Measurements from ENCODE around the gene BTG2.

BTG2 gene

DNA sequence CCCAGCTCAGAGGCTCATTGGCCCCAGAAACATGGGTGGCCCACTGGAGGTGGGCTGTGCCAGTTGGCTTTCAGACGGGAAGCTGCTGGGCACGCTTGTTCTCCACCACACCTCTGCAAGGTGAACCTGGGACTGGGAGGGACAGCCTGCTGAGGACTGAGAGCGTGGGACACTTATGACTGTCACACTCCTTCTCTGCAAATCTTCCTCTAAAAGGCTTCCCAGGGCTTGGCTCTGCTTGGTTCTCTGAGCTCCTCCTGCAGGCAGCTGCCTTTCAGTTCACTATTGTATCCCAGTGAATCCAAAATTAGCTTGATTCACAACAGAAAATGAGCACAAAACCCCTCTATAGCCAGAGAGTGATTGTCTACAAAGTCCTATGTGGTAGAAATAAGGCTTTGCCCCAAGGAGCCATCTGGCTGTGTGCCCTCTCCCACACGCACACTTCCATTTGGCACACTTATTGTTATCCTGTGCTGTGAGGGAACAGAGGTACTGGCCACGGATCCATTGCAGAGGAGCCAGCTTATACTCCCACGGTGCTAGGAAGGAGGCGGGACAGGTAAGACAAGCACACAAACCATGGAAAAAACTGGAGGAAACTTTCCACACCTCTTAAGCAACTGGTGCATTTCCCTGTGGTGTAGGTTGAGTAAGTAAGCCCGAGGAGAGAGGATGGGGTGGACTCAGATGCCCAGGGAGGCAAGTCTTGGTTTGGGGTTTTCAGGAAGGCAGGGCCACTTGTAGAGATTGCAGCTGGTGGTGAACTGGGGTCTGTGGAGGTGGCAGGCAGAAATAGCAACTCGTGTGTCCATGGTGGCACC, 18.9 kb upstream of the BTG2 start:
- Histone ChIP-seq H2AFZ (ENCODE audit: low read length) (no peak overlapping the region), H3K4me1 (ENCODE audit: insufficient read depth, low read length, severe bottlenecking) (peaks cover 99% of the 10 kb centered on the region), H3K27ac (ENCODE audit: low read depth, low read length, poor library complexity, severe bottlenecking) (peak overlapping the region; percentile 100), H3K9ac (ENCODE audit: low read length) (peak overlapping the region; percentile 84), H3K9me3 (ENCODE audit: low read length) (no peaks in the 10 kb centered on the region), H3K36me3 (ENCODE audit: insufficient read depth, low read length) (no peaks in the 10 kb centered on the region), H3K9me2 (ENCODE audit: low read depth, low read length) (no peaks in the 10 kb centered on the region), H3F3A (ENCODE audit: insufficient read depth, low read length) (peaks cover 4% of the 10 kb centered on the region), H3K27me3 (ENCODE audit: insufficient read depth, low read length) (no peaks in the 10 kb centered on the region), H3K4me3 (ENCODE audit: low read depth, low read length, poor library complexity, severe bottlenecking) (peak overlapping the region; percentile 51), H3K79me2 (ENCODE audit: insufficient read depth, low read length) (no peaks in the 10 kb centered on the region), H4K20me1 (ENCODE audit: insufficient read depth, low read length) (no peaks in the 10 kb centered on the region), H3K4me2 (ENCODE audit: low read length) (peak overlapping the region; percentile 65)
- no peak for TF ChIP-seq EZH2 (IDR thresholded peaks at IDR 0.05; ENCODE audit: borderline replicate concordance, low read length)
- TF ChIP-seq, protein P1, sequence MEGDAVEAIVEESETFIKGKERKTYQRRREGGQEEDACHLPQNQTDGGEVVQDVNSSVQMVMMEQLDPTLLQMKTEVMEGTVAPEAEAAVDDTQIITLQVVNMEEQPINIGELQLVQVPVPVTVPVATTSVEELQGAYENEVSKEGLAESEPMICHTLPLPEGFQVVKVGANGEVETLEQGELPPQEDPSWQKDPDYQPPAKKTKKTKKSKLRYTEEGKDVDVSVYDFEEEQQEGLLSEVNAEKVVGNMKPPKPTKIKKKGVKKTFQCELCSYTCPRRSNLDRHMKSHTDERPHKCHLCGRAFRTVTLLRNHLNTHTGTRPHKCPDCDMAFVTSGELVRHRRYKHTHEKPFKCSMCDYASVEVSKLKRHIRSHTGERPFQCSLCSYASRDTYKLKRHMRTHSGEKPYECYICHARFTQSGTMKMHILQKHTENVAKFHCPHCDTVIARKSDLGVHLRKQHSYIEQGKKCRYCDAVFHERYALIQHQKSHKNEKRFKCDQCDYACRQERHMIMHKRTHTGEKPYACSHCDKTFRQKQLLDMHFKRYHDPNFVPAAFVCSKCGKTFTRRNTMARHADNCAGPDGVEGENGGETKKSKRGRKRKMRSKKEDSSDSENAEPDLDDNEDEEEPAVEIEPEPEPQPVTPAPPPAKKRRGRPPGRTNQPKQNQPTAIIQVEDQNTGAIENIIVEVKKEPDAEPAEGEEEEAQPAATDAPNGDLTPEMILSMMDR (IDR thresholded peaks at IDR 0.05; ENCODE audit: low read length) = no peak

DNA sequence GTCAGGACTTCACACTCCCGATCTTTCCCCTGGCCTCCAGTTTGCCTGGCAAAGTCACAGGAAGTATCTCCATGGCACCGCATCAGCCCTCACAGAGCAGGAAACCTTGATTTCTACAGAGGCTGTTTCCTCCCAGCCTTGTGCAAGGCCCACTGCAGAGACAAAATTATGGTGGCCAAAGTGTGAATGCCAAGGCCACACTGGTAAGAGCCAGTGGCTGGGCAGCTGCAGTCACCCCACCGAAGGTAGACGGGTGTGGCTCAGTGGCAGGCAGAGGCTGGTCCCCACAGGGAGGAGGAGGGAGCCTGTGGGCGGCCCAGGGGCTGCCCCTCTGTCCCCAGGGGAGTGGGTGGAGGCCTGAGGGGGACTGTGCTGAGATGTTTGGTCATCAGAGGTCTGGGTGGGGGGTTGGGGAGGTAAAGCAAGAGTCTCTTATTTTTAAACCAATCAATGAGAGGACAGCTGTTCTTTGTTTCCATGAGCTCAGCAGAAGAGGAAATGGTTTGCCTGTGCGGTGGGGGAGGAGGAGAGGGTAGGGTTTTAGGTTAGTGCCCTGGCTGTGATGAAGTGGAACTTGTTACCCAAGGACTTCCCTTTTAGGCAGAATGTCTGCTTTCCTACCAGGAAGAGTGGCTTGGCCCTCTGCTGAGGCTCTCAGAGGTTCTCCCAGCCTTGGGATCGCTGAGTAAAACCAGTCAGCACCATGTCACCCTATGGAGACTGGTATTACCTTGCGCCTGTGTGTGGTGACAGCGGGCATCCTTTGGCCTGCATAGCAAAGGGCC, 18.0 kb upstream of the BTG2 start:
- Histone ChIP-seq H3K27ac (ENCODE audit: low read depth, low read length, poor library complexity, severe bottlenecking) (peak overlapping the region; percentile 100), H3K4me1 (ENCODE audit: insufficient read depth, low read length, severe bottlenecking) (peaks cover 99% of the 10 kb centered on the region), H3K9me2 (ENCODE audit: low read depth, low read length) (no peaks in the 10 kb centered on the region), H3K9me3 (ENCODE audit: low read length) (no peaks in the 10 kb centered on the region), H2AFZ (ENCODE audit: low read length) (no peak overlapping the region), H3F3A (ENCODE audit: insufficient read depth, low read length) (peaks cover 4% of the 10 kb centered on the region), H3K9ac (ENCODE audit: low read length) (peak overlapping the region; percentile 94), H4K20me1 (ENCODE audit: insufficient read depth, low read length) (no peaks in the 10 kb centered on the region), H3K4me2 (ENCODE audit: low read length) (peak overlapping the region; percentile 78), H3K4me3 (ENCODE audit: low read depth, low read length, poor library complexity, severe bottlenecking) (peak overlapping the region; percentile 51), H3K27me3 (ENCODE audit: insufficient read depth, low read length) (no peaks in the 10 kb centered on the region), H3K36me3 (ENCODE audit: insufficient read depth, low read length) (no peaks in the 10 kb centered on the region), H3K79me2 (ENCODE audit: insufficient read depth, low read length) (no peaks in the 10 kb centered on the region)
- TF ChIP-seq, protein P1 (IDR thresholded peaks at IDR 0.05; ENCODE audit: low read length) = no peak
- no peak for TF ChIP-seq EZH2 (IDR thresholded peaks at IDR 0.05; ENCODE audit: borderline replicate concordance, low read length)

- no peak overlapping the region for H2AFZ ChIP-seq (ENCODE audit: low read length)
Observed at GRCh38 chr1:203287898-203288297, 17.4 kb upstream of the BTG2 start.

More at GRCh38 chr1:203287898-203288297, 17.4 kb upstream of the BTG2 start:
- Histone ChIP-seq H3K27me3 (ENCODE audit: insufficient read depth, low read length) (no peaks in the 10 kb centered on the region), H3K9me2 (ENCODE audit: low read depth, low read length) (no peaks in the 10 kb centered on the region), H3K4me1 (ENCODE audit: insufficient read depth, low read length, severe bottlenecking) (peaks cover 97% of the 10 kb centered on the region), H3K79me2 (ENCODE audit: insufficient read depth, low read length) (no peaks in the 10 kb centered on the region), H3K9me3 (ENCODE audit: low read length) (no peaks in the 10 kb centered on the region), H4K20me1 (ENCODE audit: insufficient read depth, low read length) (no peaks in the 10 kb centered on the region), H3K4me3 (ENCODE audit: low read depth, low read length, poor library complexity, severe bottlenecking) (peak overlapping the region; percentile 47), H3K27ac (ENCODE audit: low read depth, low read length, poor library complexity, severe bottlenecking) (peak overlapping the region; percentile 100), H3K36me3 (ENCODE audit: insufficient read depth, low read length) (no peaks in the 10 kb centered on the region), H3K4me2 (ENCODE audit: low read length) (peak overlapping the region; percentile 78), H3K9ac (ENCODE audit: low read length) (peak overlapping the region; percentile 94), H3F3A (ENCODE audit: insufficient read depth, low read length) (peaks cover 4% of the 10 kb centered on the region)
- no peak for TF ChIP-seq EZH2 (IDR thresholded peaks at IDR 0.05; ENCODE audit: borderline replicate concordance, low read length)
- TF ChIP-seq, protein P1 (IDR thresholded peaks at IDR 0.05; ENCODE audit: low read length) = no peak
